Renal pelvis (tissue), 4 donors: ENCODE measurements around the gene CCDC158. TPM values are rescaled to one million over a fixed set of nuclear protein-coding genes. Genes with fewer than 3 reads are reported as not detected.
A peak's percentile ranks its signal among the peaks of the same experiment; 100 is the strongest.
"Not testable (repeated sequence)": the region's sequence is repeated elsewhere in the genome, so short reads cannot be mapped to it uniquely, and the experiment has no call there.

Experiments
- DNase-seq: peaks from one replicate; pipeline ENCODE4 v3.0.0-alpha.2; 2013
- polyA plus RNA-seq, 3 donors: library from polyadenylated mRNA; unstranded; fragments of 120-200 nt; gene quantifications; one replicate each; pipeline ENCODE4 v1.2.1, GENCODE V29; 2013; ENCODE audit not compliant: insufficient read length in 3 of 3

Gene CCDC158
- polyA plus RNA-seq, 3 donors: 0.56 to 1.1 (median 1.0) TPM

DNA sequence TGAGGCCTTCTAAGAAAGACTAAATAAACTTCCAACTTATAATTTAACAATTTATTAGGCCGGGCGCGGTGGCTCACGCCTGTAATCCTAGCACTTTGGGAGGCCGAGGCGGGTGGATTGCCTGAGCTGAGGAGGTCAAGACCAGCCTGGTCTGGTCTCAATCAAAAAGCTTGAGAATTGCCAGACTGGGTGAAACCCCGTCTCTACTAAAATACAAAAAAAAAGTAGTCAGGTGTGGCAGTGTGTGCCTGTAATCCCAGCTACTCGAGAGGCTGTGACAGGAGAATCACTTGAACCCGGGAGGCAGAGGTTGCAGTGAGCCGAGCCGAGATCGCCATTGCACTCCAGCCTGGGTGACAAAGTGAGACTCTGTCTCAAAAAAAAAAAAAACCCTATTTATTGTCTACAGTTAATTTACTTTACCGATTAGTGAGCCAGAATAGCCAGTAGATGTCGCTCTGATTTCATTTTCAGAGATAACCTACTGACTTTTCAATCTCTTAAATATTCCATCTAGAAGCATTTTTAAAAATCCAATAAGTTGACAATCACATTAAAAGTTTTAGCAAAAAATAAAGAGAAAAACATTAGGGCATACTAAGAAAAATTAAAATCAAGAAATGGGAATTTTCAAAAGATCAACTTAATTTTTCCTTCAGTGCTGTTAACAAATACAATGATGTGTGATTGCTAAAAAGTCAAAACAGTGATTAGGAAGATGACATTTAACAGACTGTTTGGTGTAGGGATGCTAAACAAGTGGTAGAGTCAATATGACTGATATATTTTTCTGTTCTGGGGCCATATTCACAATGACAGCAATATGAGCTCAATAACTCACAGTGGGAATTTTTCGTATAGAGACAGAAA lies 9.8 kb upstream of the CCDC158 start:
- DNase-seq: peak; percentile 52

DNA sequence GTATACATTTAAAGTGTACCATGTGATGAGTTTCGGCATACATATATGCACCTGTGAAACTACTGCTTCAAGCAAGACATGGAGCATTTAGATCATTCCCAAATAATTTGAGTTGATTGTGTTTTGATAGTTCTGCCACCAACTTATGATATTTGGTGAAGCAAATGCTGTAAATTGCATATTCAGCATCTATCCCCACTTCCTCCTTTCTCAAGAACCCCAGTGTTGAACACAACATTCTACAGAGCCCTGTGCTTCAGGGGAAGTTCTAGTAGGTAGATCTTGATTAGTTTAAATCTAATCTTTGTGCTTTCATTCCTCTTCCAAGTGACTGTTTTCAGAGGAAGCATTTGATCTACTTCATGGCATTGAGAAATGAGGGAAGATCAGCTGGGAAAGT lies 8.7 kb upstream of the CCDC158 start:
- DNase-seq: no peak

DNA sequence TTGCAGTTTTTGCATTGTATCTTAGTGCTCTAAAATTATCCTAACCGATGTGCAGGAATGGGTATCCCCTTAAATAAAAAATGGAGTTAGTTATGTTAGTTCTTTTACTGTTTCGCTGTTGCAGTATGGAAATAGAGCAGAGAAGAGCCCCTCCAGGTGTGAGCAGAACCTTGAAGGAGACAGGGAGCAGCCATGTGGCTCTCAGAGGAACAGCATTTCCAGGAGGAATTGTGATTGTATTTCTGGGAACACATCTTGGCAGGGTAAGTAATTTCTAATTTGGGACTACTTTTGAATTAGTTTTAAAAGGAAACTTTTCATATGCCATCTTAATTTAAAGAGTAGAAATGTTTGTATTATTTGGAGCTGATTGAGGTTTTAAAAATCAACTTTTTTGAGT lies 5.3 kb upstream of the CCDC158 start:
- no peak for DNase-seq

DNA sequence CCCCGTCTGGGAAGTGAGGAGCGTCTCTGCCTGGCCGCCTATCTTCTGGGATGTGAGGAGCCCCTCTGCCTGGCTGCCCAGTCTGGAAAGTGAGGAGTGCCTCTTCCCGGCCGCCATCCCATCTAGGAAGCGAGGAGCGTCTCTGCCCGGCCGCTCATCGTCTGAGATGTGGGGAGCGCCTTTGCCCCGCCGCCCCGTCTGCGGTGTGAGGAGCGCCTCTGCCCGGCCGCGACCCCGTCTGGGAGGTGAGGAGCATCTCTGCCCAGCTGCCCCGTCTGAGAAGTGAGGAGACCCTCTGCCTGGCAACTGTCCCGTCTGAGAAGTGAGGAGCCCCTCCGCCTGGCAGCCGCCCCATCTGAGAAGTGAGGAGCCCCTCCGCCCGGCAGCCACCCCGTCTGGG lies 2.2 kb upstream of the CCDC158 start:
- DNase-seq: not testable (repeated sequence)

DNA sequence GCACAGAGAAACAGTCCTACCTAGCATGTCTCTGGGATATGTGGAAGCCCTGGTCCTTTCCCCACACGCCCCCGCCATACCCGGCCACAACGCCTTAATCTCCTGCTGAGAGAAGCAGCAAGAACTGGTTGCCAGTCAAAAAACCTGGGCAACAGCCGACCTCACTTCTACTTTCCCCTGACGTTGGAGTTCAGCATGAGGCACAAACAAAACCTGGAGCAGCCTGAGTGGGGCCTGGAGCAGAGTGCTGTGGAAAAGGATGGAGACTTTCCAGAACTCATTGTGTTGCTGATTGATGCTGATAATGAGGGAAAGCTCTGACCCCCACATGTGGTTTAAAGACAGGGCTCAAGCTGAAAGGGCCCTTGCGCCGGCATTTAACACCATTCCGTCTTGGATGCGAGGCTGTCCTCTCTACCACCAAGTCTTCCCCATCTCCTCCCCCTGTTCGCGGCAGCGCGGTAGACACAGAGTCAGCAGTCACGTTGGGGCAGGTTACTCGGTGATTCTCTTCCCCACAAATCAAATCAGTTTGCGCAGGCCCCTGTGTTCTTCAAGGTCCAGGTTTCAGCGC lies 666 bp downstream of the CCDC158 start:
- DNase-seq: no peak

DNA sequence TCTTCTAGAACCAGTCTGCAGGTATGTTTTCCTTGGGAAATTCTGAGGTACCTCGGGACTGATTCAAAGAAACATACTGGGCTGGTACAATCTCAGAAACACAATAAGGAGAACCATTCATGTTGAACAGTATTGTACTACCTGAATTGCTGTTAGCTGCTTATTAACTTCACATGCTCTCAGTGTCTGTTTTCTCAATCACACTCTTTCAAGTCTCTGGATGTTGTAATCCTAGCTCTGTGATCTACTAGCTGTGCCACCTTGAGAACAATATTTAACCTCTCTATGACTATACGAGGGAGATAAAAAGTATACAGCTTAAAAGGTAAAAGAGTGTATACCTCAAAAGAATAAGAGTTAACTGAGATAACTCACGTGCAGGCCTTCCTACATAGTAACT lies 10.3 kb downstream of the CCDC158 start:
- DNase-seq: no peak

DNA sequence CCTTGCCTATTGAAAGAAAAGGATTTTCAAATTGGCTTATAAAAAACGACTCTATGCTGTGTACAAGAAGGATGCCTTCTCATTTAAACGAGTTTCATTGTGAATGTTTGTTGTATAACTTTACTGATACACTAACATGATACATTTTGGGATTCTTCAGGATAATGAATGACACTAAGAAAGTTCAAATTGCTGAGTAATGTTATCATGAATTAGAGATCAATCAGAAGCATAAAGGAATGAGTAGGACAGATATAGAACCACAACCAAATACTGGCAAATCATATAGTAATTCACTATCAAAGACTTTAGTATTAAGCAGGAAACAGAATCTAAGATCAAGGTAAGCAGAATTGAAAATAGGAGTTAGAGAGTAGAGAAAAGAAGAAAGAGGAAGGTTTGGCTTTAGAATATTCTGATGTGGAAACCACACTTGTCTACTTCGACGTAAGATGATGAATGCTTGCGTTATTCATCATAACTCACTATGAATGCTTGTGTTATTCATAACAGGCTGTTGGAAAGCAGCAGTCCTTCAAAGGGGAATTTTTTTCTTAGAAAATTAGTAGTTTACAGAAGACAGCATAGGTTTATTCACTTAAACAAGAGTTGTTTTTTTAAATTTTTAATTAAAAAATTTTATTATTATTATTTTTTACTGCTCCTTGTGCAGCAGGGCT lies 13.4 kb downstream of the CCDC158 start:
- DNase-seq: no peak

DNA sequence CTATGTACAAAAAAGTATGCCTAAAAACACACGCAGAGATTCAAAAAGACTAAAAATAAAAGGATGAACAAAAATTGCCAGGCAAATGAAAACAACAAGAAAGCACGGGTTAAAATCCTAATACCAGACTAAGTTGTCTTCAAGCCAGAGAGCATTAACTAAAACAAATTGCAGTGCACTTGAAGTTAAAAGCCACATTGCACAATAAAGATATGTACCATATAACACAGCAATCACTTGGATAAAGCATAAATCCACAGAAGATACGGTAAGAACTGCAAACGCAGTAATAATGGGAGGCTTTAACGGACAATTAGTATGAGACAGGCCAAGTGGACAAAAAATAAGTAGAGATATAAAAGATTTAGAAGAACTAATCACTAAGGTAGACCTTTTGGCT lies 14.9 kb downstream of the CCDC158 start:
- DNase-seq: no peak

DNA sequence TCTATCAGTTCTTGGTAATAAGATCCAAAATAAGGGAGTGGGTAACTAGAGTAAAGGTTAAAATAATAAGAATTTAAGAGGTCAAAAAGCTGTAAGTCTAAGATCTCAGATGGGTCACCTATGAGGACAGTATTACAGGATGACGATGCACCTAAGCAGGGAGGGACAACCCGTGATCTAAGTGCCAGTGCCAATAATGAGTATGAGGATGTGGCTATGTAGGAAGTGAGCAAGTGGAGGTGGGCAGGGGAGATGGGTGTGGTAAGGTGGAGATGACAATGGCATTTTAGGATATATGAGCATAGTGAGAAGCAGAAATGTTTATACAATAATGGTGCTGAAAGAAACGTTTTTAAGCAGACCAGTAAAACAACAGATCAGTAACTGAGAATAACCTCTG lies 19.3 kb downstream of the CCDC158 start:
- DNase-seq: no peak

DNA sequence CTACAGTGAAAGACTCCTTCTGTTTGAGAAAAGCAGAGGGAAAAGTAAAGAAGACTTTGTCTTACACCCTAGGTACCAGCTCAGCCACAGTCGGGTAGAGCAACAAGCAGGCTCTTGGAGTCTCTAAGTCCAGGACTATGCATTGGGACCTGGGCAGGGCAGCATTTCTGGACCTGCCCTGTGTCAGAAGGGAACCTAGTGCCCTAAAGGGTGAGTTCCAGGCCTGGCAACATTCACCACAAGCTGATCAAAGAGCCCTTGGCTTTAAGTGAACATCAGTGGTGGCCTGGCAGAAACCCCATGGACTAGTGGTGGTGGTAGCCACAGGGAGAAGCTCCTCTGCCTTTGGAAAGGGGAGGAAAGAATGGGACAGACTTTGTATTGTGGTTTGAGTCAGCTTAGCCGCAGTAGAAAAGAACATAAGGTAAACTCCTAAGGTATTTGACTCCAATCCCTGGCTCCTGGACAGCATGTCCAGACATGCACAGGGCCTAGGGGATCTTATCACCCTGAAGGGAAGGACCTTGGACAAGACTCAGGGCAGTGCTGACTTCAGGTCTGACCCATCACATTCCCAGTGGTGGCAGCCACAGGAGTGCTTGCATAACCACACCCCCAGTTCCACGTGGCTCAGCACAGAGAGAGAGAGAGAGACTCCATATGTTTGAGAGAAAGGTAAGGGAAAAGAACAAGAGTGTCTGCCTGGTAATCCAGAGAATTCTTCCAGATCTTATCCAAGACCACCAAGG lies 32.6 kb downstream of the CCDC158 start:
- no peak for DNase-seq

DNA sequence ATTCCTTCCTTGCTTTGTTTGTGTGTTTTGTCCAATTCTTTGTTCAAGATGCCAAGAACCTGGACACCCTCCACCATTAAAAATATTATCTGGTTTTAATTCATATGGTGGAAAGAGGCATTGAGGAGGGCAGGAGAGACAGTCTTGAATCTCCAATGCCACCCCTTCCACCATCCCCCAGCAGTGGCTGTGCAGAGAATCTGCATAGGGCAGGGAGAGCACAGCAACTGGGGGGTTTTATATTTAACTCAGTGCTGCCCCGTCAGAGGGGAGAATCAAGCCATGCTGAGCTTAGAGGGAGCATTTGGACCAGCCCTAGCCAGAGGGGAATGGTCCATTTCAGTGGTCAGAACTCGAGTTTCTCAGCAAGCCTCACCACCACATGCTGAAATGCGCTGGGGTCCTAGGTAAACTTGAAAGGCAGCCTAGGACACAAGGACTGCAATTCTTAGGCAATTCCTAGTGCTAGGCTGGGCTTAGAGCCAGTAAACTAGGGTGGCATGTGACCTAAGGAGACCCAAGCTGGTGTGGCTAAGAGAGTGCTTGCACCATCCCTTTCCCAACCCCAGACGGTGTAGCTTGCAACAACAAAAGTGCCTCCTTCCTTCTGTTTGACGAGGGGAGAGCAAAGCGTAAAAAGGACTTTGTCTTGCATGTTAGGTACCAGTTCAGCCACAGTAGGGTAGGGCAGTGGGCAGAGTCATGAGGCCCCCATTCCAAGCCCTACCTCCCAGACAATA lies 34.2 kb downstream of the CCDC158 start:
- no peak for DNase-seq

DNA sequence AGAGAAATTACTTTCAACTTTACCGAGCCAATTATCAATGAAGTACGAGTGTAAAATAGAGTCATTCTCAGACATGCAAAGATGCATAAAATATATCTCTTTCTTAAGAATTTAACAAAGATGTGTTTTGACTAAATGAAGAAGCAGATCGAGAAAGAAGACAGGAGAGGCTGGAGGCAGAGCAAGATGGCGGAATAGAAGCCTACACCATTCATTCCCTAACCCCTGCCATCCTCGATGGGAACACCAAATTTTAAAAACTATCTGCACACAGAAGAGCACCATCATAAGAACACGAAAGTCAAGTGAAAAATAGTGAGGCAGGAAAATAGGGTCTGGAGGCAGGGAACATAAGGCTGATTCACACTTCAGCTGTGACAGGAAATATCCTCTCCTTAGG lies 35.0 kb downstream of the CCDC158 start:
- DNase-seq: no peak

DNA sequence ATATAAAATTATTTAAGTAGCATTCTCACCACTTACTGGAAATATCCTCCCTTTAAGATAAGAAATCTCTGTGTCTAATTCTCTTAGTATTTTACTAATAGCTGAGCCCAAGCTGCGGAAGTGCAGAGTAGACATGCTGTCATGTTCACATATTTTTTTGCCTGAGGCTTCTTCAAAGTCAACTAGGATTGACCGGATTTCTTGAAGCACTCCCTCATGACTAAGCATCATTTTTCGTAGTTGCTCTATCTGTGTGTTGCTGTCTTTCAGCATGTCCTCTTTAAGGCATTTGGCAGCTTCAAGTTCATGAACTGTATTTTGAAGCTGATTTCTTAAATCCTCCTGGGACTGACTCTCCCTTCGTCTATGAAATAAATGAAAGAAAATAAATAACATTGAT lies 36.9 kb downstream of the CCDC158 start:
- DNase-seq: no peak

DNA sequence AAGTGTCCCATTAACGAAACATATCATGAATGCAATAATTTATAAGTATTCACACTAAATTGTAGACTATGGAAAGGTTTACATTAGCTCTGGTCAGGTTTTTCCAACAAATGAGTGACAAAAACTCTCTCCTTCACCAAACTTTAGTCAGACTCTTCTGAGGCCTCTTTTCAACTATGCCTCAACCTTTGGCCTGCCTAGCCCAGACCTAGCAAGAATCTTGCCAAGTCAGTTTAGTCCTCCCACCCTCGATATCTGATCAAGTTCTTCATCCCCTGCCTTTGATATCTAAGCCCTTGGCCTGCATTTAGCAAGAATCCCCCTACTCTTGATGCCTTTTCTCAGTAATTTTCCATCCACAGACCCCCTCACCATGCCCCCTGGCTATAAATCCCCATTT lies 37.9 kb downstream of the CCDC158 start:
- DNase-seq: no peak

DNA sequence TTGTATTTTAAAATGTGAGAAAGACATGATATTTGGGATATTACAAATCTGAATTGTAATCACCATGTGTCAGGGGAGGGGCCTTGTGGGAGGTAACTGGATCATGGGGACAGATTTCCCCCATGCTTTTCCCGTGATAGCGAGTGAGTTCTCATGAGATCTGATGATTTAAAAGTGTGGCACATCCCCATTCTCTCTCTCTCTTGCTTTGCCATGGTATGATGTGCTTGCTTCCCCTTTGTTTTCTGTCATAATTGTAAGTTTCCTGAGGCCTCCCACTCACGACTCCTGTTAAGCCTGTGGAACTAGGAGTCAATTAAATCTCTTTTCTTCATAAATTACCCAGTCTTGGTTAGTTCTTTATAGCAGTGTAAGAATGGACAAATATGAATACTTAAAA lies 39.0 kb downstream of the CCDC158 start:
- DNase-seq: no peak

DNA sequence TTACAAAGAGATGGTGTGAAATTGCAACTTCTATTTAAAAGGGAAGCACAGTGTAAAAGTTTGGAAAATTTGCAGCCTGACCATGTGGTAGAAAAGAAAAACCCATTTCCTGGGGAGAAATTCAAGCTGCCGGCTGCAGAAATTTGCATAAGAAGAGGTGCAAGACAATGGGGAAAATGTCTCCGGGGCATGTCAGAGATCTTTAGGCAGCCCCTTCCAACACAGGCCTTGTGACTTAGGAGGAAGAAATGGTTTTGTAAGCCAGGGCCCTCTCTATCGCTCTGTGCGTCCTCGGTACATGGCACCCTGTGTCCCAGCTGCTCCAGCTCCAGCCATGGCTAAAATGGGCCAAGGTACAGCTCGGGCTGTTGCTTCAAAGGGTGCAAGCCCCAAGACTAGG lies 40.4 kb downstream of the CCDC158 start:
- DNase-seq: no peak

DNA sequence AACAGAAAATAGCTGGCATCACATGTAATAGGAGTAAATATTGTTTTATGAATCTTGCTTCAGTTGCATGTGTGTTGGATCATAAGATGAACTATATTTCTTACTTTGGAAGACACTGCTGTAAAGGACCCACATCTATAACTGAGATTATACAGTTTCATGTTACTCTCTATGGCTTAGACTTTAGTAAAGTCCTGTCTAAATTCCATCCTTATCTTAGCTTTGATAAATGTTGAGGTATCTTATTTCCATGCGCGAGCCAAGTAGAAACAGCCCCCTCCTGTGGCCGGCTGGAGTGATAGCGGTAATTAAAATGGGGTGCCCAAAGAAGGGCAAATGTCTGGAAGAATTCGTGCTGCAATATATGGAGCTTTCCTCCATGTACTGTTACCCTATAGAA lies 43.0 kb downstream of the CCDC158 start:
- DNase-seq: peak; percentile 23

DNA sequence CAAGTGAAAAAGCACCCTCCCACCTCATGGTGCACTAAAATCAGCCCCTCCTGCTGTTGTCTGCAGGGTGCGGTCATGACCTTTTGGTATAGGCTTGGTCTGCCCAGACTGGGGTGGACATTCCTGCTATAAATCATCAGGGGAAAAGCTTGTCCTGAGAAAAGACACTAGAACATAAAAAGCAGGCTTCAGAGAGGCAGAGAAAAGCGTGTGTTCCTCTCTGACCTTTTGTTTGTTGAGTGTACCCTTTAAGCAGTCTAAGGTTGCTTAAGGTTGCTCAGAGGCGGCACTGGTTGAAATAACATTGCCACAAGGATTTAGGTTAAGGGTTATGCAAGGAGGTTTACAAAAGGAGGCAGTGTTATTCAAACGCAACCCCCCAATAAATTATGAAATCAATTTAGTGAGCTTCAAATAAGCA lies 43.5 kb downstream of the CCDC158 start:
- no peak for DNase-seq

DNA sequence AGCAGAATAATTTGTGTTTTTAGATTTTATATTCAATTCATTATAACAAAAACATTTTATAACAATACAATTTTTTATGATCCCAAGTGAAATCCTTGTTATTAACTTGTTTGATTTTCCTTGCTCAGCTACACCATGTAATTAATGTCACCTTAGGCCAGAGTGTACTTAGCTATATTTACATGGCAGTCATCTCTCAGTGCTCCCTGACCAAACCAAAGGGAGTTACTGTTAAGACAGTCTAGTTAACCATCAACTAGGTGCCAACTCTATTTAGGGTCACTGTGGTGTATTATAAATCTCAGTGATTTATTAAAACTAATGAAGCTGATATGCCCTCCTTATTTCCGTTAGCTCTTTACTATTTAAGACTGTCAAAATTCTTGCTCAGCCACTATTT lies 44.4 kb downstream of the CCDC158 start:
- DNase-seq: no peak

DNA sequence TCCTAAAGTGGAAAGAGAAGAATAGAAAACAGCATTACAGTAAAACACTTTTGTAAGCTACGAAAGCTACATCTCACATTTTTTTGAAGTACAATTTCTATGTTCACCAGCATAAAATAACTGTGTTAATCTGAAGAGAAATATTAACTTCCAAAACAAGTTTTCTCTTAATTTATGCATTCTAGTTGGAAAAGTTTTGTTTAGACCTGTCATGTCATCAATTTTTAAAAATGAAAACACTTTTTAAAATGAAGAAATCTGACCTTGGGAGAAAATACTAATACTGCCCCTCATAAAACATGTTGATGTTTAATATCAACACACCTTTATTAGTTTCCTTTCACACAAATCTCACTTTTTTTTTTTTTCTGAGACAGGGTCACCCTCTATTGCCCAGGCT lies 45.2 kb downstream of the CCDC158 start:
- DNase-seq: no peak

DNA sequence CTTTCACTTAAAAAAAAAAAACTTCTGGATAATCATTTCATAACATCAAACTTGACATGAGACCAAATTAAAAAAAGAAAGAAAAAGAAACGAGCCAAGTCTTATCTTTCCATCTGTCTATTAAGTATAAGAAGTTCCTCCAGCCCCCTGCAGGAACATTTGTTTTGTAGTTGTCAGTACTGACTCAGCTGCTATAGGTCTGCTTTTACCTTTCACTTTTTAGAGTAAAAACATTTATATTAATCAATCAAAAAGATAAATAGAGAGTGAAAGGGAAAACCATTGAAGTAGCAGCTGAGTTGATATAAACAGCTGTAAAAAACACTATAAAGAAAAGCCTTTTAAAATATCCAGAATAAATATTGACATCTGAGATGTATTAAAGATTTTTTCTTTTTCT lies 46.1 kb downstream of the CCDC158 start:
- no peak for DNase-seq
